Neural crest cell (in vitro differentiated cells): Measurements from ENCODE around the gene C14orf180. TPM values are rescaled to one million over a fixed set of nuclear protein-coding genes. Genes with fewer than 3 reads are reported as not detected.

Experiments
- DNase-seq: peaks from one replicate; pipeline ENCODE4 v3.0.0; 2021; ENCODE audit warnings: low read depth, mixed read lengths, low spot score
- H3K27ac Mint-ChIP-seq: one replicate; pipeline ENCODE4 v1.8.0; 2021; ENCODE audit warnings: mild to moderate bottlenecking, mixed read lengths; ENCODE audit not compliant: unreplicated experiment
- H3K27me3 Mint-ChIP-seq: 2 replicates; pipeline ENCODE4 v1.8.0; 2021; ENCODE audit warnings: low read depth, mild to moderate bottlenecking, mixed read lengths
- H3K36me3 Mint-ChIP-seq: 2 replicates; pipeline ENCODE4 v1.8.0; 2021; ENCODE audit warnings: low read depth, mild to moderate bottlenecking, mixed read lengths
- H3K4me1 Mint-ChIP-seq: 2 replicates; pipeline ENCODE4 v1.8.0; 2021; ENCODE audit warnings: mixed read lengths
- H3K4me3 Mint-ChIP-seq: one replicate; pipeline ENCODE4 v1.8.0; 2021; ENCODE audit warnings: mild to moderate bottlenecking, mixed read lengths
- H3K9me3 Mint-ChIP-seq: 2 replicates; pipeline ENCODE4 v1.8.0; 2021; ENCODE audit warnings: mixed read lengths
- total RNA-seq: library from RNA; stranded (reverse); gene quantifications from 2 replicates; pipeline ENCODE4 v1.2.1, GENCODE V29; 2021
- TF ChIP-seq, protein P1 (sequence below): fragments of 200-600 bp; sonication (generic); conservative IDR thresholded peaks from 2 replicates; pipeline ENCODE4 v1.5.0; 2021; ENCODE audit warnings: antibody characterized with exemption, mild to moderate bottlenecking

C14orf180 gene
- total RNA-seq, 1 donor from 2014 or later: not detected

DNA sequence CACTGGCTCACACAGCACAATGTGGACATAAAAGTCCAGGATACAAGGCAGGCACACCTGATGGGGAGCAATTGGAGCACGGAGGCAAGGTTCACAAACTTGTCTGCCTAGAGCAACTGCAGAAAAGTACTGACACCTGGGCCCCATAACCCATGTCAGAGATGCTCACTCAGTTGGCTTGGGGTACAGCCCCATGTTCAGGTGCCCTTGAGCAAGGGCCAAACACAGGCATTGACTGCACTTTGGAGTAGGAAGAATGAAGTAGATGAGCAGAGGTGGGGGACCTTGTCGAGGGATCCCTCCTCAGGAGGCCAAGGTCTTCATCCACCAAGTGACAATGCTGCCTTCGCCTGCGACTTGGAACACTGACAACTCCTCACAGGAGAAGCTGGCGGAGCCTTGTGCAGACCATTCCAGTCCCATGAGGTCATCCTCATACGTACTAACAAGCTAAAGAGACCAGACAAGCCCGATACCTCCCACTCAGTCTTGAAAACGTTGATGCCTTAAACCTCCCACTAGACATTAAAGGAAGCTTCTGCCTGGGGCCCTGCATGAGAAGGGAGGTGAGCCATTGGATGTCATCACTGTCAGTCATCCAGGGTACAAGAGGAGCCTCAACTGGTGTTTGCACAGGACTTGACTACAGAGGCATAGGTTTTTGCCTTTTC, 42.5 kb upstream of the C14orf180 start:
- Mint-ChIP-seq H3K4me3 (no peak overlapping the region), H3K9me3 (no peaks in the 10 kb centered on the region), H3K27ac (no peak overlapping the region), H3K4me1 (no peaks in the 10 kb centered on the region), H3K36me3 (no peaks in the 10 kb centered on the region), H3K27me3 (peaks cover 17% of the 10 kb centered on the region)
- DNase-seq: no peak
- TF ChIP-seq, protein P1, sequence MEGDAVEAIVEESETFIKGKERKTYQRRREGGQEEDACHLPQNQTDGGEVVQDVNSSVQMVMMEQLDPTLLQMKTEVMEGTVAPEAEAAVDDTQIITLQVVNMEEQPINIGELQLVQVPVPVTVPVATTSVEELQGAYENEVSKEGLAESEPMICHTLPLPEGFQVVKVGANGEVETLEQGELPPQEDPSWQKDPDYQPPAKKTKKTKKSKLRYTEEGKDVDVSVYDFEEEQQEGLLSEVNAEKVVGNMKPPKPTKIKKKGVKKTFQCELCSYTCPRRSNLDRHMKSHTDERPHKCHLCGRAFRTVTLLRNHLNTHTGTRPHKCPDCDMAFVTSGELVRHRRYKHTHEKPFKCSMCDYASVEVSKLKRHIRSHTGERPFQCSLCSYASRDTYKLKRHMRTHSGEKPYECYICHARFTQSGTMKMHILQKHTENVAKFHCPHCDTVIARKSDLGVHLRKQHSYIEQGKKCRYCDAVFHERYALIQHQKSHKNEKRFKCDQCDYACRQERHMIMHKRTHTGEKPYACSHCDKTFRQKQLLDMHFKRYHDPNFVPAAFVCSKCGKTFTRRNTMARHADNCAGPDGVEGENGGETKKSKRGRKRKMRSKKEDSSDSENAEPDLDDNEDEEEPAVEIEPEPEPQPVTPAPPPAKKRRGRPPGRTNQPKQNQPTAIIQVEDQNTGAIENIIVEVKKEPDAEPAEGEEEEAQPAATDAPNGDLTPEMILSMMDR: no peak

DNA sequence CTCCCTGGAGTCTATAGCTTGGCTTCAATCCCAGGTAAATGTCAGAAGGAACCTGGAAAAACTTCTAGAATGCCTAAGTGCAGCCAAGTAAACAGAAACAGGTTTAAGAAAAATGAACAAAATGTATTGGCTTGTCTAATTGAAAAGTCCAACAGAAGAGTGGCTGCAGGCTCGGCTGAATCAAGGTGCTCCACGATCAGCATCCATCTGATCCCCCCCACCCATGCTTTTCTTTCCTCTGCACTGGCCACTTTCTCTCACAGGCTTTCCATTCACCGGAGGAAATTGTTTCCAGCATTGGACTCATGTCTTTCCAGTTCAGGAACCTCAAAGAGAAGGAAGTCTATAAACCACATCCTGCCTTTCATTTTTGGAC, 42.0 kb upstream of the C14orf180 start:
- H3K27me3 Mint-ChIP-seq: peaks cover 13% of the 10 kb centered on the region
- DNase-seq: no peak
- no peaks in the 10 kb centered on the region for H3K9me3 Mint-ChIP-seq
- H3K4me3 Mint-ChIP-seq: no peak overlapping the region
- no peaks in the 10 kb centered on the region for H3K4me1 Mint-ChIP-seq
- TF ChIP-seq, protein P1: no peak
- no peak overlapping the region for H3K27ac Mint-ChIP-seq
- H3K36me3 Mint-ChIP-seq: no peaks in the 10 kb centered on the region

DNA sequence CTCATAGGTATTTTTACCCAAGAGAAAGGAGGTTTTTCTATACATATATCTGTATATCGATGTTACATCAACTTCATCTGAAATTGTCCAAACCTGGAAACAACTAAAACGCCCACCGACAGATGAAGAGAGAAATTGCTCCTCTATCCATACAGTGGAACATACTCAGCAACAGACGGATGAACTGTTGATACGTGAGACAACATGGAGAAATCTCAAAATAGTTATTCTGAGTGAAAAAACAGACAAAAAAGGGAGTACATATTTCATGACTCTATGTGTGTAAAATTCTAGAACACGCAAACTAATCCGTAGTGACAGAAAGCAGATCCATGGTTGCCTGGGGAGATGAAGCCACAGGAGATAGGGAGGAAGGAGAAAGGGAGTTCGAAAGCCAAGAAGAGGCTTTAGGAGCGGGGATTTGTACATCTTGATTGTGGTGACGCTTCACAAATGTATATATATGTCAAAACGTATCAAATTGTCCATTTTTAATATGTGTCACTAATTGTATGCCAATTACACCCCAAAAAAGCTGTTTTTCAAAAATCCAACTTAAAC, 37.6 kb upstream of the C14orf180 start:
- Mint-ChIP-seq H3K4me1 (no peaks in the 10 kb centered on the region), H3K27me3 (peaks cover 20% of the 10 kb centered on the region)
- DNase-seq: no peak

DNA sequence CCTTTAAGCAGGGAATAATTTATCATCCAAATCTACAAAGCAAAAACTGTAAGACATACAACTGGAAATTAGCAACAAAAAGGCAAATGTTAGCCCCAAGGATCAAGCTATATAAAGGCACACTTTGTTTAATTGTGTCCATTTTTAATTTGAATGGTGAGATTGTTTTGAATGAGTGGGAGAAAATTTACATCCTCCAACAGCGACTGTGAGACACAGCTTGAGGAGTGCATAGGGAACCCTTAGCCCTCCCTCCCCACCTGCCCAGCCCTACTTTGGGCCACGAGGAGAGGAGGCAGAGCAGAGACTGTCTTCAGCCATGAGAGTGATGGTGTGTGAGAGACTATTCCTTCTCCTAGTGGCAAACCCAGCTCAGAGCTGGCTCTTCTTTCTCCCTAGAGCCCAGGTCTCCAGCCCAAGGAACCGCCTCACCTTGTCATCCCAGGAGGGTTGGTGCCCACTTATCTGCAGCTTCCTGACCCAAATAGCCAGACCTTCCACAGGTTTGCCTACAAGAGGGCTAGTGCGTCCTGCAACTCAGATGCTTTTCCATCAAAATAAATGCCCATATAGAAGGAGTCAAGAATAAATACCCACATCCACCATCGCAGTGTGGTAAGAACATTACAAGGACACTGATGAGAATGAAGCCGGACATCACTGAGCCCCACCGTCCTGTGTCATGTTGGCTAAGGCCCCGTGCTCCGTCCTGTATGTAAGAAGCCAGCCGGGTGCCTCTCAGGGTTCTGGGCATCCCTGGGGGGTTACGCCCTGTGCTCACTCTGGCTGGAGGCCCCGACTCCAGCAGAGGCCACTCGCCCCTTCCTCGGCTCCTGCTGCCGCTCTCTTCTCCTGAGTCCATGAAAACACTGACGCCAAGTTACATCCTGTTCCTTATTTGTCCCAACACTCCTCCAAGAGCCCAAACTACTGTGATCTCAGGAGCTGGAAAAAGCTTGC, 36.4 kb upstream of the C14orf180 start:
- no peak for DNase-seq
- no peak overlapping the region for H3K27ac Mint-ChIP-seq

More for the DNA sequence above, 37.6 kb upstream of the C14orf180 start:
- TF ChIP-seq, protein P1: no peak
- no peaks in the 10 kb centered on the region for H3K9me3 Mint-ChIP-seq
- H3K27ac Mint-ChIP-seq: no peak overlapping the region
- no peak overlapping the region for H3K4me3 Mint-ChIP-seq
- no peaks in the 10 kb centered on the region for H3K36me3 Mint-ChIP-seq

DNA sequence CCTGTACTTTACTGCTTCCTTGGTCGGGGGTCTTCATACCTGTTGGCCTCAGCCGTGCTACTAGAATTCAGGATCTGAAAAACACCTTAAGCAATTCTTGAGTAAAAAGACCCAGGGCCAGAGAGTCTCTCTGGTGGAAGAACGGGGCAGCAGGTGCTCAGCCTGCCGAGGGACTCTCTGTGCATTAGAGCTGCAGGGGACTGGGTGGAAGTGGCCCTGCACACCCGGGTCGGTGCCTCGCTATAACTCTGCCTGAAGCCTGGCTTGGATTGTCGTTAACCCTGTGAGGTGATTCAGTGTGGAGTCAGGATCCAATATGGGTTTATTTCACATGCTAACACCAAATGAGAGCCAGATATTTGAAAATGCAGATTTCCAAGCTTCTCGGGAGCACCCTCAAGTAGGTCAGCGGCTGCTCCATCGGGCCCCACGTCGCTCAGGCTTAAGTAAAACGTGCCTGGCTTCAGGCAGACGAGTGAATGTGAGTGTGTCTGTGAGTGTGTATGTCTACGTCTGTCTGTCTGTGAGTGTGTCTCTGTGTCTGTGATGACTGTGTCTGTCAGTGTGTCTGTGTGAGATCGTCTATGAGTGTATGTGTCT, 35.1 kb upstream of the C14orf180 start:
- H3K36me3 Mint-ChIP-seq: no peaks in the 10 kb centered on the region
- H3K27ac Mint-ChIP-seq: no peak overlapping the region
- H3K27me3 Mint-ChIP-seq: peaks cover 20% of the 10 kb centered on the region
- TF ChIP-seq, protein P1: no peak
- no peaks in the 10 kb centered on the region for H3K9me3 Mint-ChIP-seq
- no peak for DNase-seq
- H3K4me3 Mint-ChIP-seq: no peak overlapping the region
- no peaks in the 10 kb centered on the region for H3K4me1 Mint-ChIP-seq

More for the DNA sequence above, 36.4 kb upstream of the C14orf180 start:
- Mint-ChIP-seq H3K4me3 (no peak overlapping the region), H3K36me3 (no peaks in the 10 kb centered on the region), H3K27me3 (peaks cover 20% of the 10 kb centered on the region), H3K9me3 (no peaks in the 10 kb centered on the region), H3K4me1 (no peaks in the 10 kb centered on the region)
- TF ChIP-seq, protein P1: no peak
